Measurements from ENCODE around the gene ALK.

- no peak for TF ChIP-seq REST (IDR thresholded peaks at IDR 0.05; ENCODE audit: low read depth)
- no peak for TF ChIP-seq EGR1 (IDR thresholded peaks at IDR 0.05)
Observed at GRCh38 chr2:29497375-29497774, 424.0 kb downstream of the ALK start.

Measured in Ishikawa (cell line).